Endothelial cell of umbilical vein (primary cell): Measurements from ENCODE around the gene DIP2C. TPM values are rescaled to one million over a fixed set of nuclear protein-coding genes. Genes with fewer than 3 reads are reported as not detected.

Source experiments
- BruUV-seq: library from RNA; stranded (reverse); fragments of 400-500 nt; replicated peaks from 2 replicates; lab custom pipeline; 2021; lab: Mats Ljungman, UMichigan
- CTCF ChIA-PET: fragments of 300-600, 350-600 bp; sonication (Branson Sonifier 250); formaldehyde crosslinking; loops from one replicate; lab custom pipeline; 2021; ENCODE audit warnings: antibody characterized with exemption, inconsistent platforms; lab: Charles Lee
- POLR2A ChIA-PET: fragments of 300-600, 350-600 bp; sonication (Branson Sonifier 250); formaldehyde crosslinking; loops from one replicate; lab custom pipeline; 2021; ENCODE audit warnings: antibody characterized with exemption, inconsistent platforms; lab: Charles Lee
- DNase-seq: peaks from one replicate; pipeline ENCODE4 v3.0.0-alpha.2; 2011; ENCODE audit warnings: low read depth, low spot score
- FAIRE-seq: peaks from 2 replicates; lab custom pipeline; 2011; peaks lifted over from hg19 to GRCh38; lab: Jason Lieb, UNC
- H2AFZ ChIP-seq: 2 replicates; pipeline ENCODE4 v1.6.0; 2012; ENCODE audit warnings: low read depth, low read length, control low read depth, inconsistent platforms
- H3K27ac ChIP-seq: 2 replicates; pipeline ENCODE4 v1.5.1; 2011; ENCODE audit warnings: low read depth, mild to moderate bottlenecking, control low read depth, low read length, moderate library complexity; ENCODE audit not compliant: insufficient read depth
- H3K27me3 ChIP-seq, 2 experiments: 2 replicates each; pipeline versions ENCODE4 v1.6.0 to v1.6.1; 2011; ENCODE audit warnings: low read length in 2 of 2, mixed read lengths in 1 of 2; ENCODE audit not compliant: control insufficient read depth in 2 of 2, insufficient read depth in 2 of 2
- H3K36me3 ChIP-seq, 2 experiments: 2 replicates in 1 of 2; 3 replicates in 1 of 2; pipeline ENCODE4 v1.5.1; 2011; ENCODE audit warnings: low read length in 2 of 2, mild to moderate bottlenecking in 1 of 2, moderate library complexity in 1 of 2; ENCODE audit not compliant: control insufficient read depth in 2 of 2, insufficient read depth in 2 of 2; ENCODE audit errors: extremely low read depth in 1 of 2
- H3K4me1 ChIP-seq: 3 replicates; pipeline ENCODE4 v1.5.1; 2011; ENCODE audit warnings: mild to moderate bottlenecking, low read length; ENCODE audit not compliant: control insufficient read depth, insufficient read depth; ENCODE audit errors: extremely low read depth
- H3K4me2 ChIP-seq: 2 replicates; pipeline ENCODE4 v1.6.1; 2011; ENCODE audit warnings: low read length, control low read depth, mixed read lengths; ENCODE audit not compliant: insufficient read depth
- H3K4me3 ChIP-seq, 3 experiments: fragments of 200-600 bp in 1 of 3; sonication (generic), shearing (Covaris generic) in 1 of 3; replicated peaks in 1 of 3; 2 replicates each; pipeline ENCODE4 v1.5.1; 2011 to 2016; ENCODE audit warnings: control low read depth in 3 of 3, low read length in 3 of 3, mild to moderate bottlenecking in 2 of 3, inconsistent platforms in 1 of 3, low read depth in 1 of 3, moderate library complexity in 1 of 3; ENCODE audit not compliant: insufficient read depth in 1 of 3
- H3K79me2 ChIP-seq: 2 replicates; pipeline ENCODE4 v1.6.0; 2012; ENCODE audit warnings: low read length, inconsistent platforms; ENCODE audit not compliant: control insufficient read depth, insufficient read depth
- H3K9ac ChIP-seq: replicated peaks from 2 replicates; pipeline ENCODE3; 2011; ENCODE audit warnings: low read length, control low read depth; ENCODE audit not compliant: insufficient read depth; ENCODE audit errors: extremely low read depth
- H3K9me1 ChIP-seq: replicated peaks from 3 replicates; pipeline ENCODE4 v1.6.0; 2011; ENCODE audit warnings: mild to moderate bottlenecking, low read length; ENCODE audit not compliant: control insufficient read depth, insufficient read depth; ENCODE audit errors: extremely low read depth
- H3K9me3 ChIP-seq: replicated peaks from 2 replicates; pipeline ENCODE4 v1.5.1; 2012; ENCODE audit warnings: low read length, inconsistent platforms; ENCODE audit not compliant: control insufficient read depth, insufficient read depth
- H4K20me1 ChIP-seq: replicated peaks from 2 replicates; pipeline ENCODE3; 2011; ENCODE audit warnings: mild to moderate bottlenecking, low read length; ENCODE audit not compliant: control insufficient read depth, insufficient read depth; ENCODE audit errors: extremely low read depth
- EZH2 ChIP-seq: IDR thresholded peaks from 2 replicates; pipeline ENCODE4 v1.6.1; 2012; ENCODE audit warnings: borderline replicate concordance, low read depth, mild to moderate bottlenecking, moderate library complexity, low read length, inconsistent platforms; ENCODE audit not compliant: severe bottlenecking
- FOS ChIP-seq: IDR thresholded peaks from 2 replicates; pipeline ENCODE4 v1.6.1; 2011; ENCODE audit warnings: mild to moderate bottlenecking, low read length, moderate library complexity, borderline replicate concordance; ENCODE audit not compliant: insufficient read depth
- GATA2 ChIP-seq: IDR thresholded peaks from 2 replicates; pipeline ENCODE4 v1.7.0; 2011; ENCODE audit warnings: low read depth, mild to moderate bottlenecking, moderate library complexity, mixed read lengths, low read length; ENCODE audit not compliant: insufficient read length, insufficient read depth
- JUN ChIP-seq: IDR thresholded peaks from 2 replicates; pipeline ENCODE4 v1.6.1; 2011; ENCODE audit warnings: borderline replicate concordance, low read depth; ENCODE audit not compliant: insufficient read length, insufficient read depth
- MYC ChIP-seq: IDR thresholded peaks from one replicate; pipeline ENCODE4 v1.6.1; 2011; ENCODE audit warnings: mild to moderate bottlenecking, low read depth, low read length
- POLR2A ChIP-seq: IDR thresholded peaks from 2 replicates; pipeline ENCODE4 v1.6.1; 2012; ENCODE audit warnings: low read depth, mild to moderate bottlenecking, control low read depth, low read length
- POLR2AphosphoS5 ChIP-seq: IDR thresholded peaks from 2 replicates; pipeline ENCODE4 v1.6.1; 2012; ENCODE audit warnings: low read depth, mild to moderate bottlenecking, control low read depth, low read length, moderate library complexity; ENCODE audit not compliant: insufficient read depth
- dilution Hi-C: fragments of 300-500 bp; cut with MboI; formaldehyde crosslinking; loops from one replicate; pipeline ENCODE4 v1.15.0; 2019; ENCODE audit warnings: low sequenced_read_pairs; ENCODE audit not compliant: extremely low pct_ligation_motif_present
- intact Hi-C: fragments of 100-400 bp; cut with micrococcal nuclease; formaldehyde crosslinking; loops from one replicate; pipeline ENCODE4 v1.10.0; 2022
- polyA plus RNA-seq, 4 experiments: library from polyadenylated mRNA; depleted of rRNA in 3 of 4; stranded (reverse) in 3 of 4; unstranded in 1 of 4; fragments of >200 nt; gene quantifications; 2 replicates each; pipeline versions ENCODE4 v1.2.1 to v1.2.3, GENCODE V29; 2011 to 2012; ENCODE audit warnings: missing spikeins in 1 of 4
- total RNA-seq: library from RNA; stranded (reverse); gene quantifications from 2 replicates; pipeline ENCODE4 v1.2.3, GENCODE V29; 2021
- TF ChIP-seq, protein P1 (sequence below): IDR thresholded peaks from 2 replicates; pipeline ENCODE4 v1.6.1; 2011; ENCODE audit not compliant: insufficient read depth, insufficient read length
- TF ChIP-seq, protein P2 (sequence below), 2 donors: IDR thresholded peaks; 1 replicate in 1 of 2; 2 replicates in 1 of 2; pipeline ENCODE4 v1.5.1; 2011; ENCODE audit warnings: low read length in 2 of 2, mild to moderate bottlenecking in 2 of 2, moderate library complexity in 2 of 2, control low read depth in 1 of 2, inconsistent platforms in 1 of 2, low read depth in 1 of 2; ENCODE audit not compliant: insufficient read depth in 1 of 2; ENCODE audit errors: extremely low read depth in 1 of 2

Gene DIP2C
- total and polyA plus RNA-seq, 2 donors (not counting 3 experiments of a cell fraction or from before 2014, with no cell fraction given), result 3.6 to 10.7 TPM

DNA sequence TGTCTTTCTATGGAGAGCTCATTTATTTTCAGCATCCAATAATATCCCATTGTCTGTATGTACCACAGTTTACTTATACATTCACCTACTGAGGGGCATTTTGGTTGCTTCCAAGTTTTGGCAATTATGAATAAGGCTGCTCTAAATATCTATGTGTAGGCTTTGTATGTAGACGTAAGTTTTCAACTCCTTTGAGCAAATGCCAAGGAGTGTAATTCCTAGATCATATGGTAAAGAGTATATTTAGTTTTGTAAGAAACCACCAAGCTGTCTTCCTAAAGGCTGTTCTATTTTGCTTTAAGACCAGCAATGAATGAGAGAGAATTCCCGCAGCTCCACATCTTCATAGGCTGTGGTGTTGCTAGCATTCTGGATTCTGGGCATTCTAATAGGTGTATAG, 259.8 kb downstream of the DIP2C start:
- Histone ChIP-seq H3K9ac (no peak overlapping the region), H3K4me1 (peaks cover 5% of the 10 kb centered on the region), H4K20me1 (no peaks in the 10 kb centered on the region), H3K9me1 (no peaks in the 10 kb centered on the region), H3K79me2 (no peaks in the 10 kb centered on the region), H3K4me2 (no peak overlapping the region), H3K27ac (no peak overlapping the region), H3K4me3 (no peak overlapping the region), H3K27me3 (no peaks in the 10 kb centered on the region), H3K9me3 (no peaks in the 10 kb centered on the region), H2AFZ (no peak overlapping the region), H3K36me3 (no peaks in the 10 kb centered on the region)
- BruUV-seq, result no TSS peak
- POLR2A ChIA-PET, result no interaction called here
- dilution Hi-C loops (no loop called here), intact Hi-C loops (no loop called here)
- no peak for DNase-seq
- no peak for FAIRE-seq
- no peak for TF ChIP-seq POLR2A
- no peak for TF ChIP-seq FOS
- TF ChIP-seq EZH2, result no peak
- TF ChIP-seq MYC, result no peak
- TF ChIP-seq, protein P1, sequence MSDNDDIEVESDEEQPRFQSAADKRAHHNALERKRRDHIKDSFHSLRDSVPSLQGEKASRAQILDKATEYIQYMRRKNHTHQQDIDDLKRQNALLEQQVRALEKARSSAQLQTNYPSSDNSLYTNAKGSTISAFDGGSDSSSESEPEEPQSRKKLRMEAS, result no peak
- no peak for TF ChIP-seq POLR2AphosphoS5
- TF ChIP-seq JUN, result no peak
- TF ChIP-seq, protein P2, sequence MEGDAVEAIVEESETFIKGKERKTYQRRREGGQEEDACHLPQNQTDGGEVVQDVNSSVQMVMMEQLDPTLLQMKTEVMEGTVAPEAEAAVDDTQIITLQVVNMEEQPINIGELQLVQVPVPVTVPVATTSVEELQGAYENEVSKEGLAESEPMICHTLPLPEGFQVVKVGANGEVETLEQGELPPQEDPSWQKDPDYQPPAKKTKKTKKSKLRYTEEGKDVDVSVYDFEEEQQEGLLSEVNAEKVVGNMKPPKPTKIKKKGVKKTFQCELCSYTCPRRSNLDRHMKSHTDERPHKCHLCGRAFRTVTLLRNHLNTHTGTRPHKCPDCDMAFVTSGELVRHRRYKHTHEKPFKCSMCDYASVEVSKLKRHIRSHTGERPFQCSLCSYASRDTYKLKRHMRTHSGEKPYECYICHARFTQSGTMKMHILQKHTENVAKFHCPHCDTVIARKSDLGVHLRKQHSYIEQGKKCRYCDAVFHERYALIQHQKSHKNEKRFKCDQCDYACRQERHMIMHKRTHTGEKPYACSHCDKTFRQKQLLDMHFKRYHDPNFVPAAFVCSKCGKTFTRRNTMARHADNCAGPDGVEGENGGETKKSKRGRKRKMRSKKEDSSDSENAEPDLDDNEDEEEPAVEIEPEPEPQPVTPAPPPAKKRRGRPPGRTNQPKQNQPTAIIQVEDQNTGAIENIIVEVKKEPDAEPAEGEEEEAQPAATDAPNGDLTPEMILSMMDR (IDR thresholded peaks at IDR 0.05; ENCODE audit: extremely low read depth in 1 of 2, insufficient read depth in 1 of 2, low read depth in 1 of 2, low read length in 2 of 2), result no peak
- no peak for TF ChIP-seq GATA2
- CTCF ChIA-PET, result interaction anchor here (1.0 kb wide), 1 partner anchor 8 kb away, joined by 3 read pairs; no protein-coding TSS in a partner anchor
